ENCODE results near the gene FAR2.
"Not testable (repeated sequence)": the region's sequence is repeated elsewhere in the genome, so short reads cannot be mapped to it uniquely, and the experiment has no call there.

Gene FAR2

GRCh38 chr12:29239336-29239735 lies 90.3 kb downstream of the FAR2 start:
- DNase-seq: no peak

GRCh38 chr12:29240441-29240840 lies 91.4 kb downstream of the FAR2 start:
- DNase-seq: no peak

GRCh38 chr12:29241821-29242591 lies 92.9 kb downstream of the FAR2 start:
- no peak for DNase-seq

GRCh38 chr12:29242921-29243431 lies 93.9 kb downstream of the FAR2 start:
- DNase-seq: no peak

- DNase-seq: no peak
Measured at GRCh38 chr12:29244159-29244765, 95.2 kb downstream of the FAR2 start.

- DNase-seq: no peak
Measured at GRCh38 chr12:29245246-29245645, 96.2 kb downstream of the FAR2 start.

- DNase-seq: no peak
Measured at GRCh38 chr12:29249930-29250329, 100.9 kb downstream of the FAR2 start.

GRCh38 chr12:29253906-29254625 lies 105.0 kb downstream of the FAR2 start:
- no peak for DNase-seq

GRCh38 chr12:29255042-29255441 lies 106.0 kb downstream of the FAR2 start:
- no peak for DNase-seq

- no peak for DNase-seq
Measured at GRCh38 chr12:29256598-29256997, 107.5 kb downstream of the FAR2 start.

- DNase-seq: not testable (repeated sequence)
Measured at GRCh38 chr12:29257687-29258086, 108.6 kb downstream of the FAR2 start.

- DNase-seq: no peak
Measured at GRCh38 chr12:29264424-29264823, 115.3 kb downstream of the FAR2 start.

GRCh38 chr12:29269706-29270408 lies 120.8 kb downstream of the FAR2 start:
- DNase-seq: no peak

GRCh38 chr12:29270446-29270845 lies 121.4 kb downstream of the FAR2 start:
- DNase-seq: no peak

- no peak for DNase-seq
Measured at GRCh38 chr12:29273178-29273843, 124.2 kb downstream of the FAR2 start.

GRCh38 chr12:29275834-29276233 lies 126.8 kb downstream of the FAR2 start:
- no peak for DNase-seq

- no peak for DNase-seq
Measured at GRCh38 chr12:29277231-29277630, 128.2 kb downstream of the FAR2 start.

- DNase-seq: no peak
Measured at GRCh38 chr12:29278673-29279420, 129.8 kb downstream of the FAR2 start.

GRCh38 chr12:29281371-29282005 lies 132.4 kb downstream of the FAR2 start:
- no peak for DNase-seq

GRCh38 chr12:29282031-29282816 lies 133.1 kb downstream of the FAR2 start:
- DNase-seq: no peak

Measured in effector CD4-positive, alpha-beta T cell (primary cell).